Heart right ventricle (tissue), 16 donors: ENCODE measurements around the gene NUDT16L1. TPM values are rescaled to one million over a fixed set of nuclear protein-coding genes. Genes with fewer than 3 reads are reported as not detected.
A peak's percentile ranks its signal among the peaks of the same experiment; 100 is the strongest.

Experiments
- ATAC-seq, 8 donors: fragments of 200-7000 bp; cut with Tn5 transposase; one replicate each; pipeline ENCODE4 v1.9.1; 2020; ENCODE audit warnings: mild to moderate bottlenecking in 8 of 8, moderate library complexity in 8 of 8, moderate number of reproducible peaks in 1 of 8
- DNase-seq, 2 donors: peaks; one replicate each; pipeline ENCODE4 v3.0.0-alpha.2; 2020
- H3K27ac ChIP-seq, 10 donors: fragments of 200-600 bp; sonication (generic) in 2 of 10; one replicate each; pipeline versions ENCODE4 v1.5.0 to v1.8.0; 2020 to 2022; ENCODE audit warnings: mild to moderate bottlenecking in 3 of 10
- H3K27me3 ChIP-seq, 7 donors: fragments of 200-600 bp; one replicate each; pipeline ENCODE4 v1.8.0; 2021 to 2022; ENCODE audit warnings: mild to moderate bottlenecking in 2 of 7
- H3K36me3 ChIP-seq, 9 donors: fragments of 200-600 bp; sonication (generic) in 1 of 9; one replicate each; pipeline versions ENCODE4 v1.5.0 to v1.8.0; 2020 to 2022; ENCODE audit warnings: mild to moderate bottlenecking in 2 of 9
- H3K4me1 ChIP-seq, 9 donors: fragments of 200-600 bp; sonication (generic) in 1 of 9; one replicate each; pipeline versions ENCODE4 v1.5.0 to v1.8.0; 2020 to 2022; ENCODE audit warnings: mild to moderate bottlenecking in 4 of 9
- H3K4me3 ChIP-seq, 10 donors: fragments of 200-600 bp; sonication (generic) in 2 of 10; one replicate each; pipeline versions ENCODE4 v1.5.0 to v1.8.0; 2020 to 2022; ENCODE audit warnings: mild to moderate bottlenecking in 7 of 10, moderate library complexity in 2 of 10
- H3K9me3 ChIP-seq, 11 donors: fragments of 200-600 bp in 10 of 11; sonication (generic) in 2 of 11; one replicate each; pipeline versions ENCODE4 v1.5.0 to v1.8.0; 2013 to 2022; ENCODE audit warnings: mild to moderate bottlenecking in 2 of 11, control low read depth in 1 of 11, moderate library complexity in 1 of 11
- WGBS, 2 donors: extraction: QIAGEN DNeasy Blood & Tissue Kit; methylation state at CpG; one replicate each; pipeline ENCODE4 v1.1.7; 2013; ENCODE audit warnings: inconsistent platforms in 1 of 2; 5-methylcytosine and 5-hydroxymethylcytosine counted together
- intact Hi-C, 10 donors: fragments of 100-400 bp; cut with DNase I; formaldehyde crosslinking; loops; one replicate each; pipeline versions ENCODE4 v1.11.1 to v1.14.2; 2022
- polyA plus RNA-seq, 2 donors: library from polyadenylated mRNA; stranded (reverse); fragments of 200-250 nt; gene quantifications; one replicate each; pipeline ENCODE4 v1.2.3, GENCODE V29; 2013
- total RNA-seq, 10 donors: library from RNA; stranded (reverse); fragmentation: NEBNext Ultra II Directional in 3 of 10; extraction: Animal tissue kit (Norgen Biotek cat#: 25700) in 3 of 10; gene quantifications; one replicate each; pipeline versions ENCODE4 v1.2.1 to v1.2.4, GENCODE V29; 2021 to 2023
- TF ChIP-seq, protein P1 (sequence below), 9 donors: fragments of 200-600 bp; sonication (generic) in 2 of 9; IDR thresholded peaks; one replicate each; pipeline versions ENCODE4 v1.5.0 to v1.8.0; 2021 to 2022; ENCODE audit warnings: antibody characterized with exemption in 9 of 9, mild to moderate bottlenecking in 5 of 9, moderate library complexity in 1 of 9
- donor health status: Arrhythmogenic right ventricular cardiomyopathy.
- donor health status: ischemic (EF 13 %, LVEDD 7.1; RV severe dilation, severe dysfunction).
- donor health status: healthy with polysubstance abuse.
- donor health status: DM: no; HTN: yes; CAD: no.
- donor health status: DM: no; HTN: no; CAD: no.
- donor health status: ischemic (EF 25% LVEDD 6.9; RV normal size, moderate dysfunction).
- donor health status: ischemic (EF 25% LVEDD 5.7; RV mildly dilated, moderate dysfunction).
- donor health status: healthy.
- donor health status: DM: yes; HTN: yes; CAD: no.
- donor health status: Ischemic cardiomyopathy.
- donor health status: ischemic (EF 35%, LVEDD 5.7; RV mildly dilated, moderate dysfunction).
- donor health status: nonischemic (EF 11% LVEDD 7.7; RV severe dilation, severe dysfunction).
- donor health status: DM: yes; HTN: yes; CAD: no.
- donor health status: PGD.
- donor health status: ischemic (EF 29% LVEDD 5.4; RV normal size, mild dysfunction).
- donor health status: nonischemic (EF 23%, LVEDD 6.1; RV moderate dilation, normal function).

NUDT16L1 gene
- total and polyA plus RNA-seq, 12 donors = 25.4 to 65.7 (median 47.0) TPM

GRCh38 chr16:4685292-4685691, 8.1 kb upstream of the NUDT16L1 start:
- DNase-seq = no peak
- peak overlapping the region in 1 of 10 donors; percentile 41 for H3K27ac ChIP-seq

DNA sequence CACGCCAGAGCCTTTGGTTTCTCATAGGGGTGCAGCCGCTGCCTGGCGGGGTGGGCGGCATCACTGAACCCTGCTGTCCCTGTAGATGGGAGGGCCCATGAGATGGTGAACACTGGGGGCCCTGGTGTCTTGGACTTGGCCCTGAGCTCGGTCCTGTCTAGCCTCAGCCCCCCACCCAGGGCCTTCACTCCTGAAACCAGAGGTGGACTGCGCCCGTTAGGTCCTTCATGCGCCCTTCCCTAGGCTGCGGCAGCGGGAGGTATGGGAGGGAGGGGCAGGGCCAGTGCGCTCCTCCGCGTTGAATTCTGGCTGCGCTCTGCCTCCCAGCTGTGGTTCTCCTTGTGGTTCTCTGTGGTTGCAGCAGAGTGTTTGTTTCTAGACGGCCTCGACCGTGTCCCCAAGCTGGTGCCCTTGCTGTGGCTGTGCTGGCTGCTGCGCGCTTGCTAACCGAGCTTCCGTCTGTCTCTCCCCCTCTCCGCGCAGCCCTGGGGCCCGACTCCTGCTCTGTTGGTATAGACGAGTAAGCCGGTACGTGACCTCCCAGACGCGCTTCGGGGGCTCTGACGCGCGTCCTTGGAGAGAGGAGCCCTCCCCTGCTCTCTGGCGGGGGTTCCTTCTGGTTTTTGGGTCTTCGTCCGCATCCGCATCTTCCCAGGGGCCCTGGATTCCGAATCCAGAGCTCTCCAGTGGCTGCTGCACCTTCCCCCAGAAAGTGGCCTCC, 7.4 kb upstream of the NUDT16L1 start:
- Histone ChIP-seq H3K4me1 (peaks cover 0 to 31% (median 8%) of the 10 kb centered on the region in 9 donors), H3K36me3 (peaks cover 0 to 94% (median 12%) of the 10 kb centered on the region in 9 donors), H3K9me3 (no peaks in the 10 kb centered on the region), H3K27ac (peak overlapping the region in 1 of 10 donors; percentile 41), H3K4me3 (no peak overlapping the region), H3K27me3 (no peaks in the 10 kb centered on the region)
- WGBS, 2 donors = 94 to 96% methylated on average over 38 of the region's 38 CpGs
- intact Hi-C loops = loop anchor here in 1 of 10 donors (10.0 kb wide), 1 partner anchor 171 kb away; no protein-coding TSS in a partner anchor
- ATAC-seq (no peak), DNase-seq (no peak)
- TF ChIP-seq, protein P1, sequence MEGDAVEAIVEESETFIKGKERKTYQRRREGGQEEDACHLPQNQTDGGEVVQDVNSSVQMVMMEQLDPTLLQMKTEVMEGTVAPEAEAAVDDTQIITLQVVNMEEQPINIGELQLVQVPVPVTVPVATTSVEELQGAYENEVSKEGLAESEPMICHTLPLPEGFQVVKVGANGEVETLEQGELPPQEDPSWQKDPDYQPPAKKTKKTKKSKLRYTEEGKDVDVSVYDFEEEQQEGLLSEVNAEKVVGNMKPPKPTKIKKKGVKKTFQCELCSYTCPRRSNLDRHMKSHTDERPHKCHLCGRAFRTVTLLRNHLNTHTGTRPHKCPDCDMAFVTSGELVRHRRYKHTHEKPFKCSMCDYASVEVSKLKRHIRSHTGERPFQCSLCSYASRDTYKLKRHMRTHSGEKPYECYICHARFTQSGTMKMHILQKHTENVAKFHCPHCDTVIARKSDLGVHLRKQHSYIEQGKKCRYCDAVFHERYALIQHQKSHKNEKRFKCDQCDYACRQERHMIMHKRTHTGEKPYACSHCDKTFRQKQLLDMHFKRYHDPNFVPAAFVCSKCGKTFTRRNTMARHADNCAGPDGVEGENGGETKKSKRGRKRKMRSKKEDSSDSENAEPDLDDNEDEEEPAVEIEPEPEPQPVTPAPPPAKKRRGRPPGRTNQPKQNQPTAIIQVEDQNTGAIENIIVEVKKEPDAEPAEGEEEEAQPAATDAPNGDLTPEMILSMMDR (IDR thresholded peaks at IDR 0.05) = no peak

More at GRCh38 chr16:4685292-4685691, 8.1 kb upstream of the NUDT16L1 start:
- Histone ChIP-seq H3K36me3 (peaks cover 0 to 96% (median 12%) of the 10 kb centered on the region in 9 donors), H3K4me3 (no peak overlapping the region), H3K9me3 (no peaks in the 10 kb centered on the region), H3K27me3 (no peaks in the 10 kb centered on the region), H3K4me1 (peaks cover 0 to 38% (median 13%) of the 10 kb centered on the region in 9 donors)
- intact Hi-C loops = loop anchor here in 1 of 10 donors (10.0 kb wide), 1 partner anchor 170 kb away; no protein-coding TSS in a partner anchor
- TF ChIP-seq, protein P1 (IDR thresholded peaks at IDR 0.05) = no peak
- 88 to 90% methylated on average over 13 of the region's 13 CpGs for WGBS, 2 donors
- ATAC-seq = no peak

GRCh38 chr16:4686497-4687210, 6.7 kb upstream of the NUDT16L1 start:
- Histone ChIP-seq H3K9me3 (no peaks in the 10 kb centered on the region), H3K4me3 (no peak overlapping the region), H3K27me3 (no peaks in the 10 kb centered on the region), H3K4me1 (peaks cover 0 to 26% (median 3%) of the 10 kb centered on the region in 9 donors), H3K27ac (no peak overlapping the region), H3K36me3 (peaks cover 0 to 91% (median 12%) of the 10 kb centered on the region in 9 donors)
- 93 to 95% methylated on average over 26 to 27 of the region's 27 CpGs for WGBS, 2 donors
- TF ChIP-seq, protein P1 (IDR thresholded peaks at IDR 0.05) = no peak
- intact Hi-C loops = loop anchor here in 1 of 10 donors (10.0 kb wide), 1 partner anchor 172 kb away; no protein-coding TSS in a partner anchor
- no peak for DNase-seq
- ATAC-seq = no peak

DNA sequence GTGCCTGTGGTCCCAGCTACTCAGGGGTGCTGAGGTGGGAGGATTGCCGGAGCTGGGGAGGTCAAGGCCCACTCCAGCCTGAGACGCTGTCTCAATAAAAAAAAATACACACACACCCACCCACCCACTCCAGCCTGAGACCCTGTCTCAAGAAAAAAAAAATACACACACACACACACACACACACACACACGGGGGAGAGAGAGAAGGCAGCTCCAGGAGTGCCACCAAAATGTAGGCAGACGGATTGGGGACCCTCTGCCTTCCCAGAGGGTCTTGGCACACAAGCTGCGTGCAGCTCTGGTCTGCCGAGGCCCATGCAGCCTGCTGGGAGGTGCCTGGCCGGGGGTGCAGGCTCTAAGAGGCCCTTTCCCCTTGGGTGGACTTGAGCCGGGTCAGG, 5.9 kb upstream of the NUDT16L1 start:
- 86 to 87% methylated on average over 8 of the region's 8 CpGs for WGBS, 2 donors
- no peaks in the 10 kb centered on the region for H3K9me3 ChIP-seq
- no peak overlapping the region for H3K4me3 ChIP-seq
- ATAC-seq (no peak), DNase-seq (no peak)
- intact Hi-C loops = loop anchor here in 1 of 10 donors (10.0 kb wide), 1 partner anchor 173 kb away; no protein-coding TSS in a partner anchor
- peaks cover 0 to 19% (median 4%) of the 10 kb centered on the region in 9 donors for H3K4me1 ChIP-seq
- peaks cover 0 to 83% (median 12%) of the 10 kb centered on the region in 9 donors for H3K36me3 ChIP-seq
- H3K27ac ChIP-seq = peak overlapping the region in 1 of 10 donors; percentile 44
- H3K27me3 ChIP-seq = no peaks in the 10 kb centered on the region
- TF ChIP-seq, protein P1 (IDR thresholded peaks at IDR 0.05) = no peak
